ENCODE results near the gene NR2C2. TPM values are rescaled to one million over a fixed set of nuclear protein-coding genes. Genes with fewer than 3 reads are reported as not detected.

Gene NR2C2
- total and polyA plus RNA-seq, 10 of the 15 experiments (the other 5 are each of a cell fraction or from before 2014, with no cell fraction given) = 2.7 to 30.3 (median 18.3) TPM

DNA sequence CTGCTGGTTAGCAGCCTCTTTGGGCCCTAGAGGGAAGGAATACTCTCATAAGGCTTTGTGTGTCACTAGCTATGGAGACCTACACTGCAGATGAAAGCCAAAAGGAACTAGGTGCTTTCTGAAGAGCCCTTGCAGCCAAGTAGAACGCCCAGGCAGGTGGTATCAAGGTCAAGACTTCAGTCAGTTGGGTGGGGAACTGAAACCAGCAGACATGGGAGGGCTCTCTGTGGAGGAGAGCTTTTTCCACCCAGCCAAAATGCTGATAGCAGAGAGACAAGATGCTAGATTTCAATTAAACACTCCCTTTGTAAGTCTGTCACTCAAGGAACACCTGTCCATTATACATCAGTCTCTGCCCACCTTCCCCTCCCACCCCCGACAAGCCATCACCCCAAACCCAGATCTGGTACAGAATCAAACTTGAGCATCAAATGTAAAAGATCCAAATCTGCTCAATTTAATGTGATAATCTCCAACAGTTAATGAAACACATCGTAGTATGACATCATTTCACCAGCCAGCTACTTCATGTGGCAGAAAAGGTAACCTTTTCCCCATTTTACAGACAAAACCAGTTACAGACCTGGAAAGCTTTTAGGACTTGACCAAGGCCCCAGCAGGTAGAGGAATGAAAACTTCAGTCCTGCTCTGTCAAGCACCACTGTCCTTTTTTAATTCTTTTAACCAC, 103.2 kb downstream of the NR2C2 start:
- peak overlapping the region; percentile 71 for H3K27ac ChIP-seq (ENCODE audit: control insufficient read depth, insufficient read depth)
- RAD21 ChIA-PET (ENCODE audit: unreplicated experiment) = interaction anchor here (0.6 to 3.3 kb wide), 11 partner anchors 14 to 418 kb away, joined by 3 to 30 read pairs (median 3); partner anchors contain the start of genes MRPS25 and NR2C2
- peaks cover 23% of the 10 kb centered on the region for H3K79me2 ChIP-seq (ENCODE audit: control insufficient read depth, insufficient read depth, low read length)
- no peak overlapping the region for H2AFZ ChIP-seq (ENCODE audit: control insufficient read depth, low read depth, low read length)
- H3K4me1 ChIP-seq (ENCODE audit: control insufficient read depth, insufficient read depth, low read length) = peaks cover 38% of the 10 kb centered on the region
- H3K4me3 ChIP-seq = peak overlapping the region; percentile 41; the same call in 1 of the 2 replicates
- CTCF ChIA-PET = interaction anchor here (0.8 to 4.2 kb wide), 24 partner anchors 10 to 450 kb away, joined by 3 to 50 read pairs (median 4); partner anchors contain the start of genes CAPN7, MRPS25 and RBSN
- TSS peak; percentile 39 for BruUV-seq (replicated peaks)
- H3K9me3 ChIP-seq (replicated peaks; ENCODE audit: control insufficient read depth, insufficient read depth, low read length) = no peaks in the 10 kb centered on the region; the same call in 1 of the 3 replicates
- SMC1A ChIA-PET (ENCODE audit: uncharacterized antibody, unreplicated experiment) = interaction anchor here (1.1 to 3.5 kb wide), 16 partner anchors 8 to 334 kb away, joined by 3 to 22 read pairs (median 4); partner anchors contain the start of genes MRPS25 and RBSN
- POLR2A ChIA-PET = interaction anchor here (0.7 to 4.7 kb wide), 6 partner anchors 14 to 159 kb away, joined by 3 to 30 read pairs (median 4); partner anchors contain the start of genes MRPS25, NR2C2 and RBSN
- DNase-seq (ENCODE audit: low read depth, low spot score) (peak; percentile 72), FAIRE-seq (peak; percentile 95), ATAC-seq (peak; percentile 89)
- intact Hi-C loops (cut with micrococcal nuclease; ENCODE audit: unreplicated experiment) = loop anchor here (2.0 to 5.0 kb wide), 3 partner anchors 48 to 126 kb away; partner anchors contain the start of genes NR2C2 and RBSN
- in situ Hi-C loops (cut with MboI) = no loop called here
- no peaks in the 10 kb centered on the region for H4K20me1 ChIP-seq (ENCODE audit: control insufficient read depth, insufficient read depth)
- H3K36me3 ChIP-seq (ENCODE audit: control insufficient read depth in 2 of 2, insufficient read depth in 2 of 2, low read length in 1 of 2) = peaks cover 25 to 42% of the 10 kb centered on the region in 2 experiments
- 2% methylated on average over 3 of the region's 3 CpGs for WGBS (ENCODE audit: insufficient coverage, insufficient replicate concordance, low lambda C conversion rate, missing lambda C conversion rate)
- no peak overlapping the region; the same call in 1 of the 2 replicates for H3K9ac ChIP-seq (ENCODE audit: control insufficient read depth, insufficient read depth, low read length)
- no peaks in the 10 kb centered on the region for H3K27me3 ChIP-seq (replicated peaks in 1 of 2; ENCODE audit: control insufficient read depth in 2 of 2, insufficient read depth in 2 of 2, low read length in 1 of 2)
- H3K4me2 ChIP-seq (ENCODE audit: control insufficient read depth, insufficient read depth) = peak overlapping the region; percentile 81
- TF ChIP-seq SREBF2 (IDR thresholded peaks at IDR 0.05; ENCODE audit: low read length) (no peak), MYC (IDR thresholded peaks at IDR 0.05; ENCODE audit: insufficient read depth, insufficient read length, insufficient replicate concordance, low read length, severe bottlenecking) (no peak), RB1 (IDR thresholded peaks at IDR 0.05; ENCODE audit: borderline replicate concordance) (no peak), MXI1 (IDR thresholded peaks at IDR 0.05; ENCODE audit: low read depth, low read length) (no peak), TBL1XR1 (IDR thresholded peaks at IDR 0.05; ENCODE audit: low read depth, low read length) (no peak), ZNF207 (IDR thresholded peaks at IDR 0.05; ENCODE audit: borderline replicate concordance) (no peak), LARP7 (IDR thresholded peaks at IDR 0.05) (no peak), WRNIP1 (IDR thresholded peaks at IDR 0.05; ENCODE audit: borderline replicate concordance, low read depth, low read length) (no peak), SMAD1 (IDR thresholded peaks at IDR 0.05; ENCODE audit: low read depth, partially characterized antibody) (no peak), SP1 (IDR thresholded peaks at IDR 0.05; ENCODE audit: low read depth, low read length) (peak; percentile 11), EED (IDR thresholded peaks at IDR 0.05; ENCODE audit: low read depth) (peak; percentile 52; the same call in 1 of the 2 replicates), SMAD5 (IDR thresholded peaks at IDR 0.05; ENCODE audit: low read depth) (no peak), FOXK2 (IDR thresholded peaks at IDR 0.05) (no peak), ZZZ3 (IDR thresholded peaks at IDR 0.05; ENCODE audit: control insufficient read depth, insufficient read length, low read depth) (no peak), MTA3 (IDR thresholded peaks at IDR 0.05; ENCODE audit: borderline replicate concordance, low read length) (no peak), ZSCAN29 (IDR thresholded peaks at IDR 0.05) (no peak), JUNB (IDR thresholded peaks at IDR 0.05) (no peak), BHLHE40 (IDR thresholded peaks at IDR 0.05; ENCODE audit: borderline replicate concordance in 1 of 2, low read depth in 2 of 2, low read length in 1 of 2) (no peak), CHD1 (IDR thresholded peaks at IDR 0.05; ENCODE audit: low read depth, low read length) (no peak)
- TF ChIP-seq, protein P1, sequence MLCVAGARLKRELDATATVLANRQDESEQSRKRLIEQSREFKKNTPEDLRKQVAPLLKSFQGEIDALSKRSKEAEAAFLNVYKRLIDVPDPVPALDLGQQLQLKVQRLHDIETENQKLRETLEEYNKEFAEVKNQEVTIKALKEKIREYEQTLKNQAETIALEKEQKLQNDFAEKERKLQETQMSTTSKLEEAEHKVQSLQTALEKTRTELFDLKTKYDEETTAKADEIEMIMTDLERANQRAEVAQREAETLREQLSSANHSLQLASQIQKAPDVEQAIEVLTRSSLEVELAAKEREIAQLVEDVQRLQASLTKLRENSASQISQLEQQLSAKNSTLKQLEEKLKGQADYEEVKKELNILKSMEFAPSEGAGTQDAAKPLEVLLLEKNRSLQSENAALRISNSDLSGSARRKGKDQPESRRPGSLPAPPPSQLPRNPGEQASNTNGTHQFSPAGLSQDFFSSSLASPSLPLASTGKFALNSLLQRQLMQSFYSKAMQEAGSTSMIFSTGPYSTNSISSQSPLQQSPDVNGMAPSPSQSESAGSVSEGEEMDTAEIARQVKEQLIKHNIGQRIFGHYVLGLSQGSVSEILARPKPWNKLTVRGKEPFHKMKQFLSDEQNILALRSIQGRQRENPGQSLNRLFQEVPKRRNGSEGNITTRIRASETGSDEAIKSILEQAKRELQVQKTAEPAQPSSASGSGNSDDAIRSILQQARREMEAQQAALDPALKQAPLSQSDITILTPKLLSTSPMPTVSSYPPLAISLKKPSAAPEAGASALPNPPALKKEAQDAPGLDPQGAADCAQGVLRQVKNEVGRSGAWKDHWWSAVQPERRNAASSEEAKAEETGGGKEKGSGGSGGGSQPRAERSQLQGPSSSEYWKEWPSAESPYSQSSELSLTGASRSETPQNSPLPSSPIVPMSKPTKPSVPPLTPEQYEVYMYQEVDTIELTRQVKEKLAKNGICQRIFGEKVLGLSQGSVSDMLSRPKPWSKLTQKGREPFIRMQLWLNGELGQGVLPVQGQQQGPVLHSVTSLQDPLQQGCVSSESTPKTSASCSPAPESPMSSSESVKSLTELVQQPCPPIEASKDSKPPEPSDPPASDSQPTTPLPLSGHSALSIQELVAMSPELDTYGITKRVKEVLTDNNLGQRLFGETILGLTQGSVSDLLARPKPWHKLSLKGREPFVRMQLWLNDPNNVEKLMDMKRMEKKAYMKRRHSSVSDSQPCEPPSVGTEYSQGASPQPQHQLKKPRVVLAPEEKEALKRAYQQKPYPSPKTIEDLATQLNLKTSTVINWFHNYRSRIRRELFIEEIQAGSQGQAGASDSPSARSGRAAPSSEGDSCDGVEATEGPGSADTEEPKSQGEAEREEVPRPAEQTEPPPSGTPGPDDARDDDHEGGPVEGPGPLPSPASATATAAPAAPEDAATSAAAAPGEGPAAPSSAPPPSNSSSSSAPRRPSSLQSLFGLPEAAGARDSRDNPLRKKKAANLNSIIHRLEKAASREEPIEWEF (IDR thresholded peaks at IDR 0.05; ENCODE audit: insufficient replicate concordance, low read depth, low read length) = no peak
